Fibroblast of peridontal ligament (primary cell): Measurements from ENCODE around the gene AHI1.

Experiments used
- DNase-seq: peaks from one replicate; pipeline ENCODE4 v3.0.0-alpha.2; 2010; ENCODE audit errors: extremely low read depth

AHI1 gene

GRCh38 chr6:135328136-135328535, 169.4 kb downstream of the AHI1 start:
- no peak for DNase-seq

GRCh38 chr6:135325624-135326424, 171.7 kb downstream of the AHI1 start:
- no peak for DNase-seq

- no peak for DNase-seq
These were observed 173.0 kb downstream of the AHI1 start for GRCh38 chr6:135324531-135324930.

GRCh38 chr6:135323979-135324378, 173.6 kb downstream of the AHI1 start:
- no peak for DNase-seq

GRCh38 chr6:135323202-135323668, 174.3 kb downstream of the AHI1 start:
- DNase-seq, result no peak

- no peak for DNase-seq
These were observed 174.9 kb downstream of the AHI1 start for GRCh38 chr6:135322427-135323201.

- no peak for DNase-seq
These were observed 176.6 kb downstream of the AHI1 start for GRCh38 chr6:135320721-135321621.

GRCh38 chr6:135319819-135320218, 177.7 kb downstream of the AHI1 start:
- no peak for DNase-seq

GRCh38 chr6:135318738-135319469, 178.6 kb downstream of the AHI1 start:
- DNase-seq, result no peak

GRCh38 chr6:135314543-135314942, 183.0 kb downstream of the AHI1 start:
- DNase-seq, result no peak

GRCh38 chr6:135311446-135312200, 185.9 kb downstream of the AHI1 start:
- no peak for DNase-seq

- no peak for DNase-seq
These were observed 187.2 kb downstream of the AHI1 start for GRCh38 chr6:135310291-135310690.

GRCh38 chr6:135306740-135307420, 190.7 kb downstream of the AHI1 start:
- no peak for DNase-seq

- DNase-seq, result no peak
These were observed 191.4 kb downstream of the AHI1 start for GRCh38 chr6:135306166-135306565.

- no peak for DNase-seq
These were observed 191.9 kb downstream of the AHI1 start for GRCh38 chr6:135305684-135306083.

- no peak for DNase-seq
These were observed 192.7 kb downstream of the AHI1 start for GRCh38 chr6:135304883-135305282.

GRCh38 chr6:135301304-135301703, 196.2 kb downstream of the AHI1 start:
- no peak for DNase-seq

- DNase-seq, result no peak
These were observed 197.0 kb downstream of the AHI1 start for GRCh38 chr6:135300576-135300975.

GRCh38 chr6:135299256-135299655, 198.3 kb downstream of the AHI1 start:
- no peak for DNase-seq

GRCh38 chr6:135298455-135298854, 199.1 kb downstream of the AHI1 start:
- no peak for DNase-seq
